AG10803 (cell line): ENCODE measurements around the gene FRMD1.

Experiments used
- DNase-seq: peaks from one replicate; pipeline ENCODE4 v3.0.0; 2010; ENCODE audit warnings: low read depth
- H3K4me3 ChIP-seq: 2 replicates; pipeline ENCODE4 v1.5.1; 2011; ENCODE audit warnings: mild to moderate bottlenecking, low read length, control low read depth
- CTCF ChIP-seq: conservative IDR thresholded peaks from 2 replicates; pipeline ENCODE4 v1.5.1; 2011; ENCODE audit warnings: mild to moderate bottlenecking, low read length, control low read depth, inconsistent platforms

FRMD1 gene

GRCh38 chr6:168123165-168123911, 44.3 kb upstream of the FRMD1 start:
- TF ChIP-seq CTCF = no peak
- no peak for DNase-seq
- no peak overlapping the region for H3K4me3 ChIP-seq

- no peak for TF ChIP-seq CTCF
- no peak overlapping the region for H3K4me3 ChIP-seq
- DNase-seq = no peak
Measured at GRCh38 chr6:168122521-168122920, 43.5 kb upstream of the FRMD1 start.

GRCh38 chr6:168122011-168122410, 43.0 kb upstream of the FRMD1 start:
- no peak for DNase-seq
- H3K4me3 ChIP-seq = no peak overlapping the region
- no peak for TF ChIP-seq CTCF

DNA sequence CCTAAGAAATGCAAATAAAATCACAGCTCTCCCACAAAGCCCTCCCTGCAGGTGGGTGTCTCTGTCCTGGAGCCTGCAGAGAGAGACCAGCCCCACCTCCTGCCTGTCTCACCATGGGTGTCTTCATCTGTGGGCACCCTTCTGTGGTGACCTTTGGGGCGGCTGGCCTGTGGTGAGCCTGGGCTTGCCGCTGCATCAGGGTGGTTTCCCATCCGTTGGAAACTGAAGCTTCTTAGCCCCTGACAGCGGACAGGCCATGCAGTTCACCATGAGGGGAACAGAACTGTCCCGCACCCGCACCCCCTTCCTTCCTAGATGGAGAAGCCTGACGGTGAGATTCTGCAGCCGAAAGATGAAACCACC, 42.3 kb upstream of the FRMD1 start:
- no peak for TF ChIP-seq CTCF
- H3K4me3 ChIP-seq = no peak overlapping the region
- DNase-seq = no peak

- H3K4me3 ChIP-seq = no peak overlapping the region
- TF ChIP-seq CTCF = no peak
- DNase-seq = no peak
Measured at GRCh38 chr6:168120390-168121302, 41.6 kb upstream of the FRMD1 start.

DNA sequence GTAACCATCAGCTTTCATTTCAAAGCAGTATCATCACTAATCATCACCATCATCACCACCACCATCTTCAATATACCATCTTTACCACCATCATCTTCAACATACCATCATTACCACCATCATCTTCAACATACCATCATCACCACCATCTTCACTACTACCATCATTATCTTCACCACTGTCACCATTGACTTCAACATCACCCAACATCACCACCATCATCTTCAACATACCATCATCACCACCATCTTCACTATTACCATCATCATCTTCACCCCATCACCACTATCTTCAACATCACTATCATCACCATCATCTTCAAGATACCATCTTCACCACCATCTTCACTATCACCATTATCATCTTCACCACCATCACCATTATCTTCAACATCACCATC, 40.5 kb upstream of the FRMD1 start:
- no peak overlapping the region for H3K4me3 ChIP-seq
- TF ChIP-seq CTCF = no peak
- no peak for DNase-seq

DNA sequence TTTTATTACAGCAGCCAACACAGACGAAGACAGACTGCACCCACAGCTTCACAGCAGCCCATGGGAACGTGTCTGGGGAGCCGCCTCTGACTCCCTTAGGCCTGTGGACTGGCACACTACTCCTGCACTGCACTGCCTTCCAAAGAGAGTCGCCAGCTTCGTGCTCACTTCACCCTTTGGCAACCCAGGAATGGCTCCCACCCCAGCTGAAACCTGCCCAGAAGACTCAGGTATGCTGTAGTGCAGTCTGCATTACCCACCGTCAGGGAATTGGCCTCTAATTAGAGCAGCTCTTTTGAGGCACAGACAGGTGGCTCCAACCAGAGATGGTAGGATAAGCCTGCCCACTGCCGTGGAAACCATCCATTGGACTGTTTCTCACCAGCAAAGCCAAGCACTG, 39.9 kb upstream of the FRMD1 start:
- H3K4me3 ChIP-seq = no peak overlapping the region
- TF ChIP-seq CTCF = no peak
- no peak for DNase-seq
